BLaER1 treated with 17β-estradiol and CSF1 and Interleukin-3, amounts not matched to agents 10 nM and 100 nM (cell line): Measurements from ENCODE around the gene PDE4B.

ENCODE experiments used
- H3K27ac ChIP-seq, 11 experiments: shearing (Covaris generic); formaldehyde crosslinking; 2 replicates each; pipeline ENCODE4 v1.8.1; 2022
- H3K27me3 ChIP-seq, 11 experiments: shearing (Covaris generic); formaldehyde crosslinking; 2 replicates each; pipeline ENCODE4 v1.8.1; 2022
- H3K36me3 ChIP-seq, 11 experiments: shearing (Covaris generic); formaldehyde crosslinking; 2 replicates each; pipeline ENCODE4 v1.8.1; 2022
- H3K4me1 ChIP-seq, 10 experiments: shearing (Covaris generic); formaldehyde crosslinking; 2 replicates each; pipeline ENCODE4 v1.8.1; 2022
- H3K4me2 ChIP-seq, 11 experiments: shearing (Covaris generic); formaldehyde crosslinking; 2 replicates each; pipeline ENCODE4 v1.8.1; 2022
- H3K4me3 ChIP-seq, 10 experiments: shearing (Covaris generic); formaldehyde crosslinking; 2 replicates each; pipeline ENCODE4 v1.8.1; 2022
- H3K9ac ChIP-seq, 11 experiments: shearing (Covaris generic); formaldehyde crosslinking; 2 replicates each; pipeline ENCODE4 v1.8.1; 2022
- H3K9me3 ChIP-seq, 11 experiments: shearing (Covaris generic); formaldehyde crosslinking; replicated peaks in 1 of 11; 2 replicates each; pipeline ENCODE4 v1.8.1; 2022
- H4K20me1 ChIP-seq, 11 experiments: shearing (Covaris generic); formaldehyde crosslinking; 2 replicates each; pipeline ENCODE4 v1.8.1; 2022
- Cebpa-rat ChIP-seq, 11 experiments: shearing (Covaris generic); IDR thresholded peaks; 2 replicates each; pipeline ENCODE4 v1.8.1; 2022

The PDE4B gene

DNA sequence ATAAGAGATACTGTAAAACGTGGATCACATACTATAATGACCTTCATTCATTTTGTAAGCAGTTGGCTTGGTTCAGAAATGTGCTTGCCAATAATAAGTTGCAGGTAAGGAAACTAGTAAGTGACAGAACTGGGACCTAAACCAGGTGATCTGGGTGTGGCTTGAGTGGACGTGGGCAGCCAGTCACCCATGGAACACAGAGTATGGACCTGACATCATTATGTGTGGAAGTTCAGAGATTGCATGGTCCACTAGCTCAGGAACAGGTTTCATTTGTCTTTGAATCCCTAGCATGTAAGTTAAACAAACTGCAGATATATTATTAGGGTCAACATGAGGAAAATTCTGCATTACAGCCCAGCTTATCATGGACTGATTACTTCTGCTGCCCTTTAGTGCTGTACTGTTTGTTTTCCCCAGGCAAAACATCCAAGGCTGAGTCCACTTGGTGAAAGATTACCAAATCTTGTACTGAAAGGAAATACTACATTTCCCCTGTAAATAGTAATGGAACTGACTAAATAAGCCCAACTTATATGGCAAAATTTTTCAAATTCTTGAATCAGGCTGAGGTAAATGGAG, 414.0 kb downstream of the PDE4B start:
- no peaks in the 10 kb centered on the region for H3K27me3 ChIP-seq
- no peak for TF ChIP-seq Cebpa-rat (IDR thresholded peaks at IDR 0.05)
- H3K9me3 ChIP-seq = peaks cover 5 to 15% (median 11%) of the 10 kb centered on the region in 11 experiments; a peak in 20 of 22 replicates
- H3K9ac ChIP-seq = no peak overlapping the region
- no peak overlapping the region for H3K4me3 ChIP-seq
- H4K20me1 ChIP-seq = no peaks in the 10 kb centered on the region
- no peak overlapping the region for H3K27ac ChIP-seq
- no peaks in the 10 kb centered on the region for H3K4me1 ChIP-seq
- no peaks in the 10 kb centered on the region for H3K36me3 ChIP-seq
- no peak overlapping the region for H3K4me2 ChIP-seq

DNA sequence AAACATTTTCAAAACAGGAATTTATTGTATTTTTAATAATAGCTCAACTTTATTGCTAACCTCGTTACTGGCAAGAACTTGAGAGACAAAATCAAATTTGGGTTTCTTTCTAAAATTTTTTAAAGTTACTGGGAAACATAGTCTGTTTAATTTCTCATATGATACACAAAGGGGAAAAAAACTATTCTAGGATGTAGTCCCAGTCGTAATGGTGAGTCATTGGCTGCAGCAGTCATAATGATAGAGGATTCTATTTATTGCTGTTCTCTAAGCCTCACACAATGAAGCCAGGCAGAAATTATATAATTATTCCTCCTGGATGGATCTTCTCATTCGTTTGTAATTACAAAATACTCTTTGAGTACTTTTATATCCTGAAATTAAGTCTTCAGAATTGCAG, 414.8 kb downstream of the PDE4B start:
- no peaks in the 10 kb centered on the region for H3K4me1 ChIP-seq
- no peaks in the 10 kb centered on the region for H3K36me3 ChIP-seq
- no peak overlapping the region for H3K4me3 ChIP-seq
- H3K9ac ChIP-seq = no peak overlapping the region
- TF ChIP-seq Cebpa-rat (IDR thresholded peaks at IDR 0.05) = no peak
- no peak overlapping the region for H3K27ac ChIP-seq
- H3K27me3 ChIP-seq = no peaks in the 10 kb centered on the region
- peaks cover 5 to 15% (median 11%) of the 10 kb centered on the region in 11 experiments; a peak in 20 of 22 replicates for H3K9me3 ChIP-seq
- H4K20me1 ChIP-seq = no peaks in the 10 kb centered on the region
- no peak overlapping the region for H3K4me2 ChIP-seq

DNA sequence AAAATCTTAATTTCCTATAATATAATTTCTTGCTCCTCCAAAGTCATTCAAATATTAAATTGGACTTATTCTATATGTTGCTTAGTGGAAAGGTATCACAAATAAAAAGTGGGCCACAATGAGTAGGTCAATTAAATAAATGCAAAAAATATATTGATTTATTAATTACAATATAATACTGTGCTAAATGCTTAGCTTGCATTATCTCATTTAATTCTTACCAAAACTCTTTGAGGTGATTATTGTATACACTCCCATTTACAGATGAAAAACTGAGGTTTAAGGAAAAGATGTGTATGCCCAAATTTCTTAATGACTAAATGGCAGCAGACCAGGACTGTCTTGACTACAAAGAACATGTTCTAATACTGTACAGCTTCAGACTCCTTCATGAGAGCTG, 415.9 kb downstream of the PDE4B start:
- no peaks in the 10 kb centered on the region for H3K4me1 ChIP-seq

DNA sequence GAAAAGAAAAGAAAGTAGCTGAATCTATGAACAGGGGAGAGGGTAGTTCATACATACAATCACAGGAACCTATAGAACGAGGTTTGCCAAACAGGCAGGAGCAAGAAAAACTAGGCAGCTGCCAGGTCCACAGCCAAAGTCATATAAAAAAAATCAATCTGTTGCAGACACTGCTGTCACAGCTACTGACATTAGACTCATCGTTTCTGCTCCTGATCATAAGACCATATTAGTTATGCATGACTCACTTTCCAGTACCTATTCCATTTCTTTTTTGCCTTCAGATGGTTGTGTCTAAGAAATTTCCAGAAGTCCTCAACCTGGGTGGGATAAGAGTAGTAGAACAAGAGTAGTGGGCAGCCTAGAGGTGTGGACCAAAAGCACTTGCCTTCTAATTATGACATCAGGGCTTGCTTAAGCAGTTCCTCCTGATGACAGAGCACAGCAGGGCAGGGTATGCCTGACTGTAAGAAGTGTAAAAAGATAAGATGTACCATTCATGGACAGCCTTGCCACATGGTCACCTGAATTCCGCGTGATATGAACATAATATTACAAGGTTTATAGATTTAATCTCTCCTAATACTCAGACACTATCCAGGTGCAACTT, 418.0 kb downstream of the PDE4B start:
- H3K4me3 ChIP-seq = no peak overlapping the region
- H4K20me1 ChIP-seq = no peaks in the 10 kb centered on the region
- no peaks in the 10 kb centered on the region for H3K9me3 ChIP-seq
- no peaks in the 10 kb centered on the region for H3K36me3 ChIP-seq
- H3K27ac ChIP-seq = no peak overlapping the region
- no peak overlapping the region for H3K4me2 ChIP-seq
- H3K9ac ChIP-seq = no peak overlapping the region
- H3K4me1 ChIP-seq = no peaks in the 10 kb centered on the region
- no peaks in the 10 kb centered on the region for H3K27me3 ChIP-seq
- TF ChIP-seq Cebpa-rat (IDR thresholded peaks at IDR 0.05) = no peak

More for the DNA sequence above, 415.9 kb downstream of the PDE4B start:
- Histone ChIP-seq H3K9ac (no peak overlapping the region), H3K27me3 (no peaks in the 10 kb centered on the region), H3K4me2 (no peak overlapping the region), H3K27ac (no peak overlapping the region), H3K9me3 (peaks cover 5 to 15% (median 11%) of the 10 kb centered on the region in 11 experiments; a peak in 20 of 22 replicates), H3K4me3 (no peak overlapping the region), H4K20me1 (no peaks in the 10 kb centered on the region), H3K36me3 (no peaks in the 10 kb centered on the region)
- no peak for TF ChIP-seq Cebpa-rat (IDR thresholded peaks at IDR 0.05)

DNA sequence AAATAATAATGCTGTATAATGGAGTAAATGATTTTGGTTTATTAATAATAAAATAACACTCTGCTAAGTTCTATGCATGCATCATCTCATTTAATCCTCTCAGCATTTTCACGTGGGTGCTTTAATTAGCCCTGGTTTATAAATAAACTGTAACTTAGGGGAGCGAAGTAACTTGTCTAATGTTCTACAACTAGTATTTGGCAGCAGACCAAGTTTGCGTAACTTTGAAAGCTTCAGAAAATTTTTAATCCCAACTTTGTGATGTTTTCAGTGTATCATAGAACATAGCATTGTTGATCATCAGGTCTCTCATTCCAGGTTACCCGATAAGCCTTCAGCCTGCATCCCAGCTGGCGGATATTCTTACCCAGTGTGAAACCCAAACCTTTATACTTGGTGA, 418.8 kb downstream of the PDE4B start:
- no peaks in the 10 kb centered on the region for H4K20me1 ChIP-seq
- no peak overlapping the region for H3K4me2 ChIP-seq
- no peak overlapping the region for H3K27ac ChIP-seq
- no peak overlapping the region for H3K9ac ChIP-seq
- no peaks in the 10 kb centered on the region for H3K4me1 ChIP-seq
- H3K36me3 ChIP-seq = no peaks in the 10 kb centered on the region
- no peaks in the 10 kb centered on the region for H3K27me3 ChIP-seq
- no peaks in the 10 kb centered on the region for H3K9me3 ChIP-seq
- no peak for TF ChIP-seq Cebpa-rat (IDR thresholded peaks at IDR 0.05)
- H3K4me3 ChIP-seq = no peak overlapping the region

DNA sequence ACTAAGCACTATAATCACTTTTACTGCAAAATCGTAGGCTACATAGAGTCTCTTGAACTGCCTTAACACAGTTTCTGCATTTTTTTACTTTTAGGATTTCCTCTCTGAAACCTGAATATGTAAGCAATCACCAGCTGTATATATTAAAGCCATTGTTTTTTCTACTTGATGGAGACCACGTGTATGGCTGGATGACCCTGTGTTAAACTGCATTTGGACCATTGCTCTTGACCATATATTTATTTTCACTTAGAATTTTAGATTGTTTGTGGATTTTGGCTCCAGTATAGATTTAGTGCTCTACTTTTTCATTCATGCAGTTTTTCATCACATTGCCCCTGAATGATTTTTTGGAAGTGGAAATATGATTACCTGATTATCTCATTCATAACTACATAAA, 420.8 kb downstream of the PDE4B start:
- no peak for TF ChIP-seq Cebpa-rat (IDR thresholded peaks at IDR 0.05)
- Histone ChIP-seq H3K4me2 (no peak overlapping the region), H3K9me3 (no peaks in the 10 kb centered on the region), H3K27ac (no peak overlapping the region), H3K4me1 (no peaks in the 10 kb centered on the region), H4K20me1 (no peaks in the 10 kb centered on the region), H3K9ac (no peak overlapping the region), H3K4me3 (no peak overlapping the region), H3K27me3 (no peaks in the 10 kb centered on the region), H3K36me3 (no peaks in the 10 kb centered on the region)

DNA sequence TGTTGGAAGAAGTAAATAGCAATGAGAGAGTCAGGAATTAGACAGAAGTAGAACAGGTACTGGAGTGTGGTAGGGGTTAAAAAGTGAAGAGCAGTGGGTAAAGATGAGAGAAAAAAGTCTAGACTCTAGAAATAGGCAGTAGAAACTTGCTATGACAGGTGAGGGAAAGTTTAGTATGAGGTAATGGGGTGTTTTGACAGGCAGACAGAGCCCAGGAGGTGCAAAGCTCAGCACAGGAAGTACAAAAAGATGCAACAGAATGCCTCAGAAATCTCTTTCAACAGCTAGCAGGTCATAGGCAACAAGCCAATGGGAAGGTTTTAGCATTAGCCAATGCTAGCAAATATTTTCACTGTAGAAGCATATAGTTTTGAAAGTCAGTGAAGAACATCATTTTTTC, 422.2 kb downstream of the PDE4B start:
- Histone ChIP-seq H3K27me3 (no peaks in the 10 kb centered on the region), H4K20me1 (no peaks in the 10 kb centered on the region), H3K27ac (no peak overlapping the region), H3K4me1 (no peaks in the 10 kb centered on the region), H3K36me3 (no peaks in the 10 kb centered on the region), H3K9ac (no peak overlapping the region), H3K9me3 (no peaks in the 10 kb centered on the region), H3K4me2 (no peak overlapping the region), H3K4me3 (no peak overlapping the region)
- TF ChIP-seq Cebpa-rat (IDR thresholded peaks at IDR 0.05) = no peak

DNA sequence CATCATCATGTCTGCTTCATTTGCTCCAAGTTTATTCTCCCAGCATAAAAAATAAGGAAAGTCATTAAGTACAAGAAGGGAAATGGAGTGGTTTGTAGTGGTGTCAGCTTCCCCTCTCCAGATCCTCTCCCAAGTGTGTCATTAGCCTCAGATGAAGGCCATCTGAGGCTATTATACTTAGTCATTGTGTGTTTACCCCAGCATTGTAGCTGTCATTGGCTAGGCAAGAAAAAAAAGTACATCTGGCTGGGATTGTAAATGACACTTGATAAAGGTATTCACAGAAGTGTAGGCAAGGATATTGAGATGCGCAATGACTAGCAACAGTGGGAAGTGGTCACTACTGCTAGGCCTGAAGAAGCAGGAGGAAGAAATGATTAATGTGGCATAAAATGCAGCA, 424.3 kb downstream of the PDE4B start:
- Histone ChIP-seq H3K4me1 (no peaks in the 10 kb centered on the region), H3K27me3 (no peaks in the 10 kb centered on the region), H3K27ac (no peak overlapping the region), H3K4me2 (no peak overlapping the region), H4K20me1 (no peaks in the 10 kb centered on the region), H3K9ac (no peak overlapping the region), H3K4me3 (no peak overlapping the region), H3K9me3 (no peaks in the 10 kb centered on the region), H3K36me3 (no peaks in the 10 kb centered on the region)
- no peak for TF ChIP-seq Cebpa-rat (IDR thresholded peaks at IDR 0.05)

DNA sequence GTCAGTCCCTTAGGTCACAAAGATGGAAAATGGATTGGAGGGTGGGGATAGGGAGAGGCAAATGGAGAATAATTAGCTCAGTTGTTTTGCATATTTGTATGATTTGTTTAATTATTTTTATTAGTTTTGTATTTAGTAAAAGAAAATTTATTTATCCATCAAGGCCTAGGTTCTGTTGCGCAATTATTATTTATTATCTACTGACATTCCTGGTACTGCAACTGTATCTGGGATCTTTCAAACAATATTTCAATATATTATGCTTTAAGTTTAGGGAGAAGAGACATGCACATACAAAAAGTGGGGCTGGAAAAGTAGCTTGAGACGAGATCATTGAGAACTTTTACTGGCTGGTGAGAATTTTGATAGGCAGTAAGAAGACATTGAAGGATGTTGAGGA, 424.9 kb downstream of the PDE4B start:
- H3K9me3 ChIP-seq = no peaks in the 10 kb centered on the region
- no peaks in the 10 kb centered on the region for H3K27me3 ChIP-seq
- H3K4me3 ChIP-seq = no peak overlapping the region
- no peaks in the 10 kb centered on the region for H4K20me1 ChIP-seq
- no peak overlapping the region for H3K9ac ChIP-seq
- peak in 3 of 11 experiments; percentile 20 to 71 (median 57); a peak in 5 of 22 replicates for TF ChIP-seq Cebpa-rat (IDR thresholded peaks at IDR 0.05)
- H3K27ac ChIP-seq = no peak overlapping the region
- H3K4me2 ChIP-seq = no peak overlapping the region
- H3K4me1 ChIP-seq = no peaks in the 10 kb centered on the region
- no peaks in the 10 kb centered on the region for H3K36me3 ChIP-seq

DNA sequence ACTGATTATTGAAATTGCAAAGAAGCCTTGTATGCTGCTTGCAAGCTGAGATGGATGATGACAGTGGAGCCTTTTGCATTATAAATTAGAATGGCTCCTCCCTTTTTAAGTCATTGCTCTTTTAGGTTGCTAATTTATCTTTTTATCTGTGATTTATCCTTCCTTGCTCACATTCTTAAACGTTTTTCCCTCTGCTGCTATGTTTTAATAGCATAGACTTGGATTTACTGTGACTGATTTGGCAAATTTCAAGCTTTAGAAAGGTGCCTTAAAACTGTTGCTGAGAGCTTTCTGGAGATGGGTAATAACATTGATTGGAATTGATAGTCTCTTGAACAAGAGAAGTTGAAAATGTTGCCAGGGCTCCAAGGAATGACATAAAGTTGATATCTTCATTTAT, 427.8 kb downstream of the PDE4B start:
- Histone ChIP-seq H3K4me1 (no peaks in the 10 kb centered on the region), H3K4me2 (no peak overlapping the region), H3K4me3 (no peak overlapping the region), H3K27me3 (no peaks in the 10 kb centered on the region), H4K20me1 (no peaks in the 10 kb centered on the region), H3K9me3 (no peaks in the 10 kb centered on the region), H3K27ac (no peak overlapping the region), H3K36me3 (no peaks in the 10 kb centered on the region), H3K9ac (no peak overlapping the region)
- no peak for TF ChIP-seq Cebpa-rat (IDR thresholded peaks at IDR 0.05)
